ENCODE measurements around the gene ADRB2.
"Not testable (repeated sequence)": the region's sequence is repeated elsewhere in the genome, so short reads cannot be mapped to it uniquely, and the experiment has no call there.

ADRB2 gene

DNA sequence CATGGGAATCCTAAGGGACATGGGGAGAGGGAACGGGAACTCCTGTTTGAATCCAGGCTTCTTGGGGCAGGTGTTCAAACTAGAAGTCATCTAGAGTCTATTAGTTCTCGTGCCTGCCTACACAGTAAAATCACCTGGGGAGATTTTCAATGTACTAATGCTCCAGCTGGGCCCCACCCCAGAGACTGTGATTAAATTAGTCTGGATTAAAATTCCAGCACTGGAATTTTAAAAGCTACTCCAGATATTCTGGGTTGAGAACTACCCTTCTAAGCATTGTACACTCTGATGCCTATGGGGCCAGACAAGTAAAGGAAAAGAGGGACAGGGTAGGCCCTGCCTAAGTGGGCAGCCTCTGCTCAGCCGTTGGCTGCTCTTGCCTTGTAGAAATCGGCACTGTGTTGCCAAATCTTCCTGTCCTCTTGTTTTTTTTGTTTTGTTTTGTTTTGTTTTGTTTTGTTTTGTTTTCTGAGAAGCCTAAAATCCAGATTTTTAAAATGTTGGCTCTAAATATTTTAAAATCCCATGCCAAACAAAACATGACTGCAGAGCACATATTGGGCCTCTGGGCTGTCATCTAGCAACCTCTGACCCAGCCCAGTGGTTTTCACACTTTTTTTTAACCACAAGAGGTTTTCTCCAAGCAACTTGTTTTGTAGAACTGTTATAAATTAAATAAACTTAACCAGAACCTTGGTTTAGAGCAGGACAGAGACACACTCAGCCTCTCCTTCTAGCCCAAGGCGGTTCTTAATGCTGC is 29.0 kb downstream of the ADRB2 start:
- no peak for DNase-seq (ENCODE audit: low read depth)

- DNase-seq (ENCODE audit: low read depth) = no peak
Observed at GRCh38 chr5:148856009-148856367, 29.6 kb downstream of the ADRB2 start.

- no peak for DNase-seq (ENCODE audit: low read depth)
Observed at GRCh38 chr5:148856424-148856823, 30.0 kb downstream of the ADRB2 start.

DNA sequence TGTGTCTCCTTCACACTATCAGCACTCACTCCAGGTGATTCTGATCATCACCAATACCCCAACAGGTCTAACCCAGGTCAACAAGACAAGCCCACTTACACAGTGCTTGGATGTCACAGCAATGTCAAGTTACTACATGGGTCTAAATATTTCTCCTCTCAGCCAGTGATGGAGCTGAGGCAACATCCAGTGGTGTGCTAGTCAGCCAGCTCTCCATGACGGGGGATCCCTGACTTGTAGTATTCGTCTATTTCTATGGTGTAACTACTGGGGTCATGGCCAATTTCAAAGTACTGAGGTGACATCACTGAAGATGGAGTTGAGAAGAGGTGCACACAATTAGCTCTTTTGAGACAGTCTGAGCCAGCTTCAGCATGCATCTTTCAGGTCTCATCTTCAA is 31.1 kb downstream of the ADRB2 start:
- no peak for DNase-seq (ENCODE audit: low read depth)

DNA sequence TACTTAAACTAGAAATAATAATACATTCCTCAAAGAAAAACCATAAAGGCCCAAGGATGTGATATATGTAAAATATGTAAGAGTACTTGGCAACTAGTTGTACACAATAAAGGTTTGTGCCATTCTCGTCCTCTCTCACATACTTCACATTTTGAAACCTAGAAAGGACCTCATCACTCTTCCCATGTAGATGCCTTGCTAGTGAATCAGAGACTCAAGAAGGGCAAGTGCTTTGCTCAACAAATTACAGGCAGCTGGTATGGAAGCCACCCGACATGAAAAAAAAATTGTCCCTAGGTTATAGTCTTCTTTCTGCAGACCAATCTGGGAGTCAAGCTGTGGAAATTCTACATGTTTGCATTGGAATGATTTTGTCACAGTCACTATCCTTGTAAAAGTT is 31.7 kb downstream of the ADRB2 start:
- DNase-seq (ENCODE audit: low read depth) = no peak

DNA sequence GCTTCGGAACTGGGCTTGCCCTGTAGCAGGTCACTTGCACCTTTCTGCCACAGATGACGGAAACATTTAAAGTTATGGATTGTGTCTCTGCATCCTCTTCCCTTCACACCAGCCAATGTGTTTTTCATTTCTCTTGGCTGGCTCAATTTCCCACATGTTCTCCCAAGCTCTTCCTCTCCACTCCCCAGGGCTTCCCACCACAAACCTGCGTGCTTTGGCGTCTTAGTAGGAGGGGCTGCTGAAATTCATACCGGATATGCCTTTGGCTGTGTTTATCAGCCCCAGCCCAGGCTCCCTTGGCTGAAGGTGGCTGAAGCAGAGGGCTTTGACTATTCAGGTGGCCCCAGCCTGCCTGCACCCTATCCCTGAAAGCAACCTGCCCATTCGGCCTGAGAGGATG is 32.1 kb downstream of the ADRB2 start:
- DNase-seq (ENCODE audit: low read depth) = no peak

DNA sequence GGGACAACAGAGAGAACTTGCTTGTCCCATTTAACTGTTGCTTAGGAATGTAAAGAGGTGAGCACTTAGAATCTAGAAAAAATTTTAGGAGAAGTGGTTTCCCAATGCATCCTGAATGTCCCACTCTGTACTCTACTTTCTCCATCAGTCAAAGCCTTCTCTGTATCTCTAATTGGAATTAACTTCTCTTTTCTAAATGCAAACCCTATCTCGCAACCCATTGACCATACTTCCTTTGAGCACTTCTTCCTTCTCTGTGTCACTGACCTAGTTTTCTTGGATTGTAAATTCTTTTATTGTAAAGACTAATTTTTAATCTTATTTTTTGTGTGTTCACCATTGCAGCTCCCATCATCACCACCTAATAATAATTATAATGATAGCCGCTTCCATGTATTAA is 33.3 kb downstream of the ADRB2 start:
- DNase-seq (ENCODE audit: low read depth) = no peak

GRCh38 chr5:148860599-148860998 is 34.2 kb downstream of the ADRB2 start:
- no peak for DNase-seq (ENCODE audit: low read depth)

DNA sequence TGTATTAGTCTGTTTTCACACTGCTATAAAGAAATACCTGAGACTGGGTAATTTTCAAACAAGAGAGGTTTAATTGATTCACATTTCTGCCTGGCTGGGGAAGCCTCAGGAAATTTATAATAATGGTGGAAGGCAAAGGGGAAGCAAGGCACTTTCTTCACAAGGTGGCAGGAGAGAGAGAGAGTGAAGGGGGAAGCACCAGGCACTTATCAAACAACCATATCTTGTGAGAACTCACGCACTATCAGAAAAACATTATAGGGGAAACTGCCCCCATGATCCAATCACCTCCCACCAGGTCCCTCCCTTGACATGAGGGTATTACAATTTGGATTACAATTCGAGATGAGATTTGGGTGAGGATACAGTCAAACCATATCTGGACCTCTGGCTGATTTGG is 34.7 kb downstream of the ADRB2 start:
- no peak for DNase-seq (ENCODE audit: low read depth)

DNA sequence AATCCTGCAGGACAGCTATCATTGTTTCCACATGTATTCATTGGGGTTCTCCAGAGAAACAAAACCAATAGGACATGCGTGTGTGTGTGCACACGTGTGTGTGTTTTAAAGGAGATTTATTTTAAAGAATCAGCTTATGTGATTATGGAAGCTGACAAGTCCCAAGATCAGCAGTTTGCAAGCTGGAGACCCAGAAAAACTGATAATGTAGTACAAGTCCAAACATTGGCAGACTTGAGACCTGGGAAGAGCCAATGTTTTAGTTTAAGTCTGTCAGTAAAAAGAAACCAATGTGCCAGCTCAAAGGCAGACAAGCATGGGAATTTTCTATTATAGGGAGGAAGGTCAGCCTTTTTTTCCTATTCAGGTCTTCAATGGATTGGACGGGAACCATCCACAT is 35.3 kb downstream of the ADRB2 start:
- DNase-seq (ENCODE audit: low read depth) = no peak

DNA sequence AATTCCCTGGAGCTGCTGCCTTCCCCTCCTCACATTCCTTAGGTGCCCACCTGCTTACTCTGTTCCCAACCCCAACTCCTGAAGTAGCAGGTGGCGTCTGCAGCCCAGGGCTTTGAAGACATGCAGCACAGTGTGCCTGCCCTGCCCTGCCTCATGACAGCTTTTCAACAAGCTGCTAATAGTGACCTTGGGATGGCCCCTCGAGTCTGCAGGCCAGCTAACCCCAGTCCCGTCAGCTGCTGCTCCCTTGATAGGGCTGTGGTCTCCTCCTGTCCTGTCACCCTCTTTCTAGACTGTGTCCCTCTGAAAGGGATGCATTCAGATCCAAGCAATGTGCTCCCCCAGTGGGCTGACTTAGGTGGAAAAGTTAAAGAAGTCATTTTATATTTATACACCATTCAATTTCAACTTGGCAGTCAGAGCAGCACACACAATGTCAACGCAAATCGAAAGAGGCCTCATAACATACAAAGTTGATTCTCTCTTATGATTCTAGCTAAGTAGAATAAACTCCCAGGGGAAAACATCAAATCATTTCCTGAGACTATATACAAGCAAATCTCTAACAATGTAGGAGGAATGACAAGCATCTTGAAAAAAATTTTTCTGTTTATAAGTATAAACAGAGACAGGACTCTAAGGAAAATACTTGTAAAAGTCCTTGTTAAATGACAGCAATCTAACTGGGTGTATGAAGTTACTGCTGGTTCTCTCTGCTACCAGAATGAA is 37.9 kb downstream of the ADRB2 start:
- DNase-seq (ENCODE audit: low read depth) = no peak

- no peak for DNase-seq (ENCODE audit: low read depth)
Observed at GRCh38 chr5:148866024-148866423, 39.6 kb downstream of the ADRB2 start.

DNA sequence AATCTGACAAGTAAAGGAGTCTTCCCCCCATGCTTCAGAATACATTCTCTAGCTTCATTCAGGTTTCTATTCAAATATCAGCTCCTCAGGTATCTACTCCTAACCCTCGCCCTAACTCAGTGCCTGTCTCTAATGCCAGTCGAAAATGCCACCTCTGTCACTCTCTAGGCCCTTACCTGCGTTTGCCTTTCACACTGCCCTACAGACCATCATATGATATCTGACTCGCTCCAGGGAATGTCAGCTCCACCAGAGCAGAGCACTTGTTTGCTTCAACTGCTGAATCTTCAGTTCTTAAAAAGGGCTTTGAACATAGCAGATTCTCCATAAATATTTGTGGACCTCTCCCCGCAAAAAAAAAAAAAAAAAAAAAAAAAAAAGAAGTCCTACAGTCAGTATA is 46.7 kb downstream of the ADRB2 start:
- DNase-seq (ENCODE audit: low read depth) = no peak

GRCh38 chr5:148873690-148874485 is 47.5 kb downstream of the ADRB2 start:
- DNase-seq (ENCODE audit: low read depth) = no peak

- no peak for DNase-seq (ENCODE audit: low read depth)
Observed at GRCh38 chr5:148875205-148875875, 48.9 kb downstream of the ADRB2 start.

GRCh38 chr5:148877436-148877835 is 51.0 kb downstream of the ADRB2 start:
- not testable (repeated sequence) for DNase-seq (ENCODE audit: low read depth)
